Stimulated activated CD8-positive, alpha-beta memory T cell treated with anti-CD3 and anti-CD28 coated beads, Interleukin-4, amount 100 ng/mL, for 24 hours (primary cell): Measurements from ENCODE around the gene CCDC57.
"Not testable (repeated sequence)": the region's sequence is repeated elsewhere in the genome, so short reads cannot be mapped to it uniquely, and the experiment has no call there.

Source experiments
- DNase-seq: peaks from one replicate; pipeline ENCODE4 v3.0.0-alpha.2; 2020; ENCODE audit warnings: low read depth

Gene CCDC57

DNA sequence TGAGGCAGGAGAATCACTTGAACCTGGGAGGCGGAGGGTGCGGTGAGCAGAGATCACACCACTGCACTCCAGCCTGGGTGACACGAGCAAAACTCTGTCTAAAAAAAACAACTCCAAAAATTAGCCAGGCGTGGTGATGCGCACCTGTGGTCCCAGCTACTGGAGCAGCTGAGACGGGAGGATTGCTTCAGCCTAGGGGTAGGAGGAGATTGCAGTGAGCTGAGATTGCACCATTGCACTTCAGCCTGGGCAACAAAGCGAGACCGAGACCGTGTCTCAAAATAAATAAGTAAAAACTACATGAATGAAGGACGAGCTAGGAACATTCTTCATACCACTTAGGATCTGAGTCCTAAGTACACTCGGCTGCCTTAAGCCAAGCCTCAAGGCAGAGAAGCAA lies 35.4 kb downstream of the CCDC57 start:
- no peak for DNase-seq

- DNase-seq, result no peak
Measured at GRCh38 chr17:82175951-82176350, 36.7 kb downstream of the CCDC57 start.

- DNase-seq, result no peak
Measured at GRCh38 chr17:82175201-82175600, 37.4 kb downstream of the CCDC57 start.

DNA sequence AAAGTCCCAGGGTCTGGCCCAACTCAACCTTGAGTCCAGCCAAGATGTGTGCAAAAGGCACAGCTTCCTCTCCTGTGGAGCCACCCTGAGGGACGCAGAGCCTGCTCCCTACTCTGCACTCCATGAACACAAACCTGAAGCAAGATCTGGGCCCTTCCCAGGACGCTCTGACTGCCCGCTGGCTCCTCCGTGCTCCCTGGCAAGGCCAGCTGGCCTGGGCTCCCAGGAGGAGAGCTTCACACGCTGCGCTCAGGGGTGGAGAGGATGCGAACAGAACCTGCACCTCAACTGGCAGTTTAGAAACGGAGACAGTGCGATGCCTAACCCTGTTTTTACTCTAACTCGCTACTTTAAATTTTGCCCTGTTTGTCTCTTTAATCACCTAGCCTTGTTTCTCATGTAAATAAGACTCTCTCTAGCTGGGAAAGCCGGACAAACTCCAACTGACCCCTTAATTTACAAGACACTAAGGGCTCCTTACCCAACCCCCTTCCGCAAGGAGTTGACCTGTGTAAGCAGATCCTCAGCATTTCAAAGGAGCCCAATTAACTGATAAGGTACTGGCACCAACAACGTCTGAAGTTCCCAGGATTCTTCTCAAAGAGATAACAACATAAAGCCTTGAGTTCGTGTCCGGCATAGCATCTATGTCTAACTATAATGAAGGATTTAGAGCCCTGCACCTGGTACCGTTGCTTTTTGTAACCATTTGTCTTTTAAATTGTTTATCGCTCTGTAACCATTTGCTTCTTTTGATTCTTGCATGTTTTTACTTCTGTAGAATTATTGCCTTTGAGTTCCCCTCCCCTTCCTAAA lies 38.4 kb downstream of the CCDC57 start:
- DNase-seq, result not testable (repeated sequence)

DNA sequence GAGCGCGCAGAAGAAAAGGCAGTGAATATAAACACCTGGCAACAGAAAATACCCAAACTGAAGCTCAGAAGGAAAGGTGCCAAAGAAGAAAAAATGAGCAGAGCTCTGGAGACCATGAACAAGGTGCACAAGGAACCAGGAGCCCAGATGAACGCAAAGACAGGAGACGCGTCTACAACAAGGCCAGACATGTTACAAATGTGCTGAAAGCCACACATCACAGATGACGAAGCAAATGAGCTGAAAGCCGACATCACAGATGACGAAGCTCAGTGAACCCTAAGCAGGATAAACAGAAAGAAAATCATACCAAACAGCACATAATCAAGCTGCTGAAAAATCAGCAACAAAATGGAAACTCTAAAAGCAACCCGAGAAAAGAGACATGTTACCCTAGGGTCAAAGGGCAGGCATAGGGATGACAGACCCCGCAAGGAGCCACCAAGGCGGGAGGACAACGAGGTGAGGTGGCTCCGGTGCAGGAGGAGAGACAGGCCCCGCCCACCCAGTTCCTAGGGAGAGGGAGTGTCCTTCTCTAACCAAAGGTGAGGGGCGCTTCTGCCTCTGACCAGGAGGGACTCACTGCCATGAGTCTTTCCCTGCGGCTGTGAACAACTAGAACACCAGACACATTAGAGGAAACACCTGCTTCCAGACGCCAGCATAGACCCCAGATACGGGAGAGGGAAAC lies 39.1 kb downstream of the CCDC57 start:
- DNase-seq, result no peak

- no peak for DNase-seq
Measured at GRCh38 chr17:82172486-82173160, 40.0 kb downstream of the CCDC57 start.

DNA sequence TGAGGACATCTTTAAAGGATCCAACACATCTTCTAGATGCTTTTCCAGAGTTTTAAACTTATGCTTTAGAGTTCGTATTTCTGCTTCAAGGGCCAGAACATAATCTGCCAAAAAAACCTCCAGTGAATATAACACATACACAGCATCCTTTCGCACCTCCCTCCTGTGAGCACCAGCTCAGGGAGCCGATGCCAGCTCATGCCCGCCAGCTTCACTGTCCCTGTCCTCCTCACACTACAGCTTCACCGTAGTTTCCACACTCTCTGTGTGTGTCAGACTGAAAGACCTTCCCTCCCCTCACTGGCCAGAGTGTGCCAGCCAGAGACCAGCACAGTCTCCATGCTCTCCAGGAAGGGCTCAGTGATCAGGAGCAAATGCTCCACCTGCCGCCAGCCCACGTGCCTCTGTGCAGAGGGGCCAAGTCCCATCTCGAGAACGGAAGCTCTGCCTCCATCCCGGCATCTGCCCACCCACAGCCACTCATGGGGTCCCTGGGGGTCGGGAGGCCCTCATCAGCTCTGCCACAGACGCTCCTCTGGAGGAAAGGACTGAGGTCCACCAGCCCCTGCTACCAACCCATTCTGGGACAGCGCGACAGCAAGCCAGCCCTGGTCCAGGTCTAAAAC lies 40.8 kb downstream of the CCDC57 start:
- no peak for DNase-seq

GRCh38 chr17:82170412-82170961 lies 42.2 kb downstream of the CCDC57 start:
- DNase-seq, result no peak

- DNase-seq, result no peak
Measured at GRCh38 chr17:82168568-82168967, 44.1 kb downstream of the CCDC57 start.

DNA sequence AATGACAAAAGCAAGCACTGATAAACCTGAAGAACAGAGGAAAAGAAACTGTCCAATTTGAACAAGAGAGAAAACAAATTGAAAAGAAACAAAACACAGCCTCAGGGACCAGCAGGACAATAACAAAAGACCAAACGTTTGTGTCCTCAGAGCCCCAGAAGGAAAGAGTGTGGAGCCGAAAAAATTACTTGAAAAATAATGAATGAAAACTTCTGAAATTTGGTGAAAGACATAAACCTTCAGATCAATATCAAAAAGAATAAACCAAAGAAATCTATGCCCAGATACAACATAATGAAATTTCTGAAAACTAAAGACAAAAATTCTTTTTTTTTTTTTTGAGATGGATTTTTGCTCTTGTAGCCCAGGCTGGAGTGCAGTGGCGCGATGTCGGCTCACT lies 45.6 kb downstream of the CCDC57 start:
- DNase-seq, result no peak

DNA sequence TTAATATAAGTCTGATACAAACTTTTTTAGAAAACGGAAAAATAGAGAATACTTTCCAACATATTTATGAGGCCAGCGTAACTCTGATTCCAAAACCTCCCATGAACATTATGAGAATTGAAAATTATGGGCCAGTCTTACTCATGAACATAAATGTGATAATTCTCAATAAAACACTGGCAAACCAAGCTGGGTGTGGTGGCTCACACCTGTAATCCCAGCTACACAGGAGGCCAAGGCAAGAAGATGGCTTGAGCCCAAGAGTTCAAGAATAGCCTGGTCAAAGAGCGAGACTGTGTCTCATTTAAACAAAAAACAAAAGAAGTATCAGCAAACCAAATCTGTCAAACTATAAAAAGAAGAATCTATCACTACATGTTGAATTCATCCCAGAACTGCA lies 47.8 kb downstream of the CCDC57 start:
- no peak for DNase-seq

GRCh38 chr17:82161216-82161615 lies 51.4 kb downstream of the CCDC57 start:
- DNase-seq, result no peak

- no peak for DNase-seq
Measured at GRCh38 chr17:82160075-82160474, 52.6 kb downstream of the CCDC57 start.

- DNase-seq, result no peak
Measured at GRCh38 chr17:82158825-82159224, 53.8 kb downstream of the CCDC57 start.

DNA sequence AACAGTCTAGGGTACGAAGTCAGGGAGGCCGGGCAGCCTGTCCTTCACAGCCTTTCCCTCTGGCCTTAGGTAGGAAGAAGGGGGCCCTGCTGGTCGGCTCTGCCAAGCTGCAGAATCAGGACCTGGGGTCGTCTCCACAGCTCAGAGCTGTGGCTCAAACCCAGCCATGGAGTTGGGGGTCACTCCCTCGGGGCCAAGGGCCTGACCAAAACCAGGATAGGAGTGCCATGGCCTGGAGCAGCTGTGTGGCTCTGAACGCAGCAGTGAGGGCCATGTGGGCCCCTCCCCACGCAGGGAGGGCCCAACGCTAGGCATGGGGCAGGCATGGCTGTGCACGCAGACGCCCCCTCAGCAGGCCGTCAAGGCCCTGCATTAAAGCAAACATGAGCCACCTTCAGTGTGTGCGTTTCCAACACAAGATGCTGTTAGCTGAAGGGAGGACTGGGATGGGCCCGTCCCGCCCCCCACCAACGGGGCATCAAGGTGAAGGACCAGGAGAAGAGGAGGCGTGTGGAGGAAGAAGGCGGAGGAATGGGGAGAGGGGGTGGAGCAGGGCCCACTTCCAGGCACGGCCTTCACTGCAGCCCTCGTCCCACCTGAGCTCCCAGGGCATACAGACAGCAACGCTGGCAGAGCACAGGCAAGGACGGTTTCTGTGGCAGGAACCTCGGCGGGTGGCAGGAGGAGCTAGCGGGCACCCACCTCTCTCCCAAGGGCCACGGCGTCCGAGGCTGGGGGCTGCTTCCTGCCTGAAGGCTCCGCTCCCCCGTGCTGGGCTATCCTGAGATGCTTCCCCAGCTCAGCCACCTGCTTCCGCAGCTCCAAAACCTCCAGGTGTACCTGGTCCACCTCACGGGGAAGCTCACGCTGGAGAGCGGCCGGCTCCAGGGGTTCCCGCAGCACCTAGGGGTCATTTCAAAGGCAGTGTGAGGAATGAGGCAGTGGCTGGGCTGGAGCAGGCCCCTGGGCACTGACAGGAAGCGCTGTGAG lies 55.3 kb downstream of the CCDC57 start:
- no peak for DNase-seq

GRCh38 chr17:82156284-82156925 lies 56.2 kb downstream of the CCDC57 start:
- no peak for DNase-seq

DNA sequence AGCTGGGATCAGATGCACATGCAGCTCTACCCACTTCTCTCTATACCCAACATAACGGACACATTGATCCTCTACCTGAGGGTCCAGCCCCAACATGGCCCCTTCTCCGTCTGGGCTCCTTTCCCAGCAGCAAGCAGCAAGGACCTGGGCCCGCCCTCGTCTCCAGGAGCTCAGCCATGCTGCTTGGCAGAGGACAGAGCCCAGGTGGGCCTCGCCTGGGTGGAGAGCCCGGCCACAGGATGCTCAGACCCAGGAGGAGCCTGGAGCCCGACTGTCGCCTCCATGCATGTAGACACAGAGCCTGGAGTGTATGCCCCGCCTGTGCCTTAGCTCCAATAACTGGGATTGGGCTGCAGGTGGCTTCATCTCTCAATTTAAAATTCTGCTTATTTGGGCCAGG lies 57.0 kb downstream of the CCDC57 start:
- DNase-seq, result no peak

- DNase-seq, result no peak
Measured at GRCh38 chr17:82154881-82155331, 57.7 kb downstream of the CCDC57 start.

- peak; percentile 63 for DNase-seq
Measured at GRCh38 chr17:82153745-82154375, 58.8 kb downstream of the CCDC57 start.

DNA sequence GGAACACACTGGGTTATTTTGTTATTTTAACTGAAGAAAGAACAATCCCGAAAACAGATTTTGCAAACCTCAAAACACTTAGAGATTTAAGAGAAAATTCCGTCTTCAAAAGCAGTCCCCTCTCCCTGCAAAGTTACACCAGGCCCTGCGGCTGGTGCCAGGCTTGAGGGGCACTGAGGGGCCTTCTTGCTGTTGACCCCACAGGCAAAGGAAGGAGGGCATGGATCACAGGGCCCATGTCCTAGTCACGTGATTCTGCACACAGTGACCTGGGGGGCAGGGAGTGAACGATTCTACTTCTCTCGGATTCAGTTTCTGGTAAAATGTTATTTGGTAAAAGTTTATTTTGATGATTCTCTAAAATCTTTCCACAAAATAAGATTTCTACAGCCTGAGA lies 59.3 kb downstream of the CCDC57 start:
- DNase-seq, result no peak
